ENCODE data around the gene UNC93A.
"Not testable (repeated sequence)": the region's sequence is repeated elsewhere in the genome, so short reads cannot be mapped to it uniquely, and the experiment has no call there.

- TF ChIP-seq CTCF (IDR thresholded peaks at IDR 0.05; ENCODE audit: poor library complexity); EZH2 (IDR thresholded peaks at IDR 0.05; ENCODE audit: borderline replicate concordance); EZH2phosphoT487 (IDR thresholded peaks at IDR 0.05; ENCODE audit: low read depth, severe bottlenecking, unreplicated experiment): not testable (repeated sequence)
These were observed 10.6 kb upstream of the UNC93A start for GRCh38 chr6:167280466-167280865.

All from hepatocyte (in vitro differentiated cells).